GM23338 (cell line): ENCODE results near the gene IER2. TPM values are rescaled to one million over a fixed set of nuclear protein-coding genes. Genes with fewer than 3 reads are reported as not detected.

Source experiments
- ATAC-seq: fragments of 200-7000 bp; cut with Tn5 transposase; 3 replicates; pipeline ENCODE4 v1.9.1; 2020
- DNase-seq: peaks from one replicate; pipeline ENCODE4 v3.0.0-alpha.2; 2015; ENCODE audit warnings: low spot score
- H2AFZ ChIP-seq: fragments of 200-600 bp; sonication (generic); 2 replicates; pipeline ENCODE4 v1.8.0; 2016; ENCODE audit warnings: antibody characterized with exemption, mild to moderate bottlenecking, moderate library complexity
- H3F3A ChIP-seq: fragments of 200-600 bp; sonication (generic); replicated peaks from 2 replicates; pipeline ENCODE4 v1.8.0; 2017; ENCODE audit warnings: antibody characterized with exemption, mixed run types, low read depth
- H3K27ac ChIP-seq: fragments of 200-600 bp; sonication (generic); 2 replicates; pipeline ENCODE4 v1.6.1; 2016; ENCODE audit warnings: low read depth
- H3K27me3 ChIP-seq: fragments of 200-600 bp; sonication (generic); 2 replicates; pipeline ENCODE4 v1.8.0; 2016; ENCODE audit warnings: mild to moderate bottlenecking, mixed run types, moderate library complexity; ENCODE audit not compliant: insufficient read depth
- H3K36me3 ChIP-seq: fragments of 200-600 bp; sonication (generic); 2 replicates; pipeline ENCODE4 v1.8.0; 2016; ENCODE audit warnings: mild to moderate bottlenecking; ENCODE audit not compliant: insufficient read depth
- H3K4me1 ChIP-seq: fragments of 200-600 bp; sonication (generic); 2 replicates; pipeline ENCODE4 v1.8.0; 2016; ENCODE audit warnings: mild to moderate bottlenecking, moderate library complexity; ENCODE audit not compliant: insufficient read depth
- H3K4me2 ChIP-seq: fragments of 200-600 bp; sonication (generic); 2 replicates; pipeline ENCODE4 v1.7.1; 2017; ENCODE audit warnings: mixed run types
- H3K4me3 ChIP-seq: fragments of 200-600 bp; sonication (generic); 2 replicates; pipeline ENCODE4 v1.6.1; 2016; ENCODE audit warnings: mixed run types
- H3K79me2 ChIP-seq: fragments of 200-600 bp; sonication (generic); replicated peaks from 2 replicates; pipeline ENCODE4 v1.8.0; 2017; ENCODE audit warnings: mild to moderate bottlenecking; ENCODE audit not compliant: insufficient read depth
- H3K9me2 ChIP-seq: fragments of 200-600 bp; sonication (generic); 2 replicates; pipeline ENCODE4 v1.8.0; 2017; ENCODE audit not compliant: insufficient read depth
- H4K20me1 ChIP-seq: fragments of 200-600 bp; sonication (generic); replicated peaks from 2 replicates; pipeline ENCODE4 v1.8.0; 2017; ENCODE audit warnings: mild to moderate bottlenecking; ENCODE audit not compliant: insufficient read depth
- H3K27ac Mint-ChIP-seq: 2 replicates; pipeline ENCODE4 v1.8.0; 2020; ENCODE audit warnings: inconsistent platforms, mild to moderate bottlenecking, moderate library complexity, mixed read lengths
- H3K27me3 Mint-ChIP-seq: 3 replicates; pipeline ENCODE4 v1.8.0; 2022; ENCODE audit warnings: low read depth, mild to moderate bottlenecking, moderate library complexity, mixed read lengths, inconsistent platforms; ENCODE audit not compliant: insufficient read depth, poor library complexity
- H3K36me3 Mint-ChIP-seq: 3 replicates; pipeline ENCODE4 v1.8.0; 2021; ENCODE audit warnings: low read depth, mild to moderate bottlenecking, inconsistent platforms, moderate library complexity, mixed read lengths
- H3K4me1 Mint-ChIP-seq: 3 replicates; pipeline ENCODE4 v1.8.0; 2020; ENCODE audit warnings: mild to moderate bottlenecking, inconsistent platforms, mixed read lengths
- H3K4me3 Mint-ChIP-seq: 3 replicates; pipeline ENCODE4 v1.8.0; 2021; ENCODE audit warnings: moderate library complexity, mild to moderate bottlenecking, inconsistent platforms, mixed read lengths
- H3K9me3 Mint-ChIP-seq: 3 replicates; pipeline ENCODE4 v1.8.0; 2020; ENCODE audit warnings: moderate library complexity, mild to moderate bottlenecking, inconsistent platforms, mixed read lengths
- EZH2 ChIP-seq: fragments of 200-600 bp; sonication (generic); IDR thresholded peaks from one replicate; pipeline ENCODE4 v1.8.0; 2017; ENCODE audit warnings: antibody characterized with exemption, mild to moderate bottlenecking, low read depth; ENCODE audit not compliant: unreplicated experiment
- JUNB ChIP-seq: IDR thresholded peaks from one replicate; pipeline ENCODE4 v1.6.1; 2016; ENCODE audit warnings: antibody characterized with exemption; ENCODE audit not compliant: unreplicated experiment
- NANOG ChIP-seq: IDR thresholded peaks from 2 replicates; pipeline ENCODE4 v1.6.1; 2016; ENCODE audit warnings: antibody characterized with exemption, borderline replicate concordance
- POLR2AphosphoS5 ChIP-seq: IDR thresholded peaks from 2 replicates; pipeline ENCODE4 v1.6.1; 2016; ENCODE audit warnings: antibody characterized with exemption, low read depth
- ZNF331 ChIP-seq: fragments of 250-450 bp; sonication (Bioruptor Pico); IDR thresholded peaks from 2 replicates; pipeline ENCODE4 v1.5.0; 2020; ENCODE audit warnings: low read depth, mild to moderate bottlenecking, moderate library complexity
- polyA plus RNA-seq: library from polyadenylated mRNA; unstranded; fragments of >200 nt; fragmentation: Nextera tagmentation; extraction: Ambion mirVana; gene quantifications from 2 replicates; pipeline ENCODE4 v1.2.1, GENCODE V29; 2016
- total RNA-seq: library from RNA; depleted of rRNA; stranded (reverse); fragments of >200 nt; shearing (Covaris generic); gene quantifications from 2 replicates; pipeline ENCODE4 v1.2.3, GENCODE V29; 2014
- TF ChIP-seq, protein P1 (sequence below): IDR thresholded peaks from one replicate; pipeline ENCODE4 v1.6.1; 2018; ENCODE audit warnings: antibody characterized with exemption; ENCODE audit not compliant: unreplicated experiment
- TF ChIP-seq, protein P2 (sequence below), 2 experiments: fragments of 200-600 bp in 1 of 2; sonication (generic) in 1 of 2; conservative IDR thresholded peaks; 2 replicates each; pipeline versions ENCODE4 v1.5.1 to v1.6.1; 2016 to 2017; ENCODE audit warnings: antibody characterized with exemption in 2 of 2, low read depth in 2 of 2, mild to moderate bottlenecking in 2 of 2, moderate library complexity in 1 of 2
- TF ChIP-seq, protein P3 (sequence below): fragments of 250-450 bp; sonication (Bioruptor Pico); IDR thresholded peaks from 2 replicates; pipeline ENCODE4 v1.5.0; 2020; ENCODE audit warnings: mild to moderate bottlenecking, moderate library complexity

Gene IER2
- total and polyA plus RNA-seq, 2 experiments from 2014 or later: 124 to 191 TPM

DNA sequence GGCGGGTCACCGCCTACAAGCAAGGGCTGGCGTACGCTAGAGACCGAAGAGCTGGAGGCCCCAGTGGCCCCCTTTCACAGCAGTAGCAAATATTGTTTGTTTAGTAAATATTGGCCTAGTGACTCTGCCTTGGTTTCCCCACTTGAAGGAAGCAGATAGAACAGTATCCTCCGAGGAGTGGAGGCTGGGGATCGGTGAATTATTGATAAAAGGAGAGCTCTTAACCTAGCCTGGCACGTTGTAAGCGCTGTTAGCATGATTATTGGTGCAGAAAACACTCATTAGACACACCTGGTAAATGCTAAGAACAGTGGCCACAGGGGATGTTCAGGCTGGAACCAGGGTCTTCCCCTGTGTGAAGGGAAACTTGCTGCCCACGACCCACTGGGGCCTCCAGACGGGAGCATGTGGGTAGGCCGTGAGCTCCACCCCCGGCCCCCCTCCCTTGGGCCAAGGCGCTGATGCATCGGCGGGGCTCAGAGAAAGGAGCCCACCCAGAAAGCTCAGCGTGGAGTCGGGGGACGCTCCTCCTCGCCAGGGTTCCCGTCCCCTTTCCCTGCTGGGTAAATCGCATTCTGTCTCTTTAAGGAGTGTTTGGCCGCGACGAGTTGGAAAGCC, 2.3 kb downstream of the IER2 start (continued):
- TF ChIP-seq, protein P1, sequence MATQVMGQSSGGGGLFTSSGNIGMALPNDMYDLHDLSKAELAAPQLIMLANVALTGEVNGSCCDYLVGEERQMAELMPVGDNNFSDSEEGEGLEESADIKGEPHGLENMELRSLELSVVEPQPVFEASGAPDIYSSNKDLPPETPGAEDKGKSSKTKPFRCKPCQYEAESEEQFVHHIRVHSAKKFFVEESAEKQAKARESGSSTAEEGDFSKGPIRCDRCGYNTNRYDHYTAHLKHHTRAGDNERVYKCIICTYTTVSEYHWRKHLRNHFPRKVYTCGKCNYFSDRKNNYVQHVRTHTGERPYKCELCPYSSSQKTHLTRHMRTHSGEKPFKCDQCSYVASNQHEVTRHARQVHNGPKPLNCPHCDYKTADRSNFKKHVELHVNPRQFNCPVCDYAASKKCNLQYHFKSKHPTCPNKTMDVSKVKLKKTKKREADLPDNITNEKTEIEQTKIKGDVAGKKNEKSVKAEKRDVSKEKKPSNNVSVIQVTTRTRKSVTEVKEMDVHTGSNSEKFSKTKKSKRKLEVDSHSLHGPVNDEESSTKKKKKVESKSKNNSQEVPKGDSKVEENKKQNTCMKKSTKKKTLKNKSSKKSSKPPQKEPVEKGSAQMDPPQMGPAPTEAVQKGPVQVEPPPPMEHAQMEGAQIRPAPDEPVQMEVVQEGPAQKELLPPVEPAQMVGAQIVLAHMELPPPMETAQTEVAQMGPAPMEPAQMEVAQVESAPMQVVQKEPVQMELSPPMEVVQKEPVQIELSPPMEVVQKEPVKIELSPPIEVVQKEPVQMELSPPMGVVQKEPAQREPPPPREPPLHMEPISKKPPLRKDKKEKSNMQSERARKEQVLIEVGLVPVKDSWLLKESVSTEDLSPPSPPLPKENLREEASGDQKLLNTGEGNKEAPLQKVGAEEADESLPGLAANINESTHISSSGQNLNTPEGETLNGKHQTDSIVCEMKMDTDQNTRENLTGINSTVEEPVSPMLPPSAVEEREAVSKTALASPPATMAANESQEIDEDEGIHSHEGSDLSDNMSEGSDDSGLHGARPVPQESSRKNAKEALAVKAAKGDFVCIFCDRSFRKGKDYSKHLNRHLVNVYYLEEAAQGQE: no peak
- TF ChIP-seq EZH2 (no peak), JUNB (no peak)
- TF ChIP-seq, protein P2, sequence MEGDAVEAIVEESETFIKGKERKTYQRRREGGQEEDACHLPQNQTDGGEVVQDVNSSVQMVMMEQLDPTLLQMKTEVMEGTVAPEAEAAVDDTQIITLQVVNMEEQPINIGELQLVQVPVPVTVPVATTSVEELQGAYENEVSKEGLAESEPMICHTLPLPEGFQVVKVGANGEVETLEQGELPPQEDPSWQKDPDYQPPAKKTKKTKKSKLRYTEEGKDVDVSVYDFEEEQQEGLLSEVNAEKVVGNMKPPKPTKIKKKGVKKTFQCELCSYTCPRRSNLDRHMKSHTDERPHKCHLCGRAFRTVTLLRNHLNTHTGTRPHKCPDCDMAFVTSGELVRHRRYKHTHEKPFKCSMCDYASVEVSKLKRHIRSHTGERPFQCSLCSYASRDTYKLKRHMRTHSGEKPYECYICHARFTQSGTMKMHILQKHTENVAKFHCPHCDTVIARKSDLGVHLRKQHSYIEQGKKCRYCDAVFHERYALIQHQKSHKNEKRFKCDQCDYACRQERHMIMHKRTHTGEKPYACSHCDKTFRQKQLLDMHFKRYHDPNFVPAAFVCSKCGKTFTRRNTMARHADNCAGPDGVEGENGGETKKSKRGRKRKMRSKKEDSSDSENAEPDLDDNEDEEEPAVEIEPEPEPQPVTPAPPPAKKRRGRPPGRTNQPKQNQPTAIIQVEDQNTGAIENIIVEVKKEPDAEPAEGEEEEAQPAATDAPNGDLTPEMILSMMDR (conservative IDR thresholded peaks at IDR 0.05; ENCODE audit: low read depth in 2 of 2): no peak

DNA sequence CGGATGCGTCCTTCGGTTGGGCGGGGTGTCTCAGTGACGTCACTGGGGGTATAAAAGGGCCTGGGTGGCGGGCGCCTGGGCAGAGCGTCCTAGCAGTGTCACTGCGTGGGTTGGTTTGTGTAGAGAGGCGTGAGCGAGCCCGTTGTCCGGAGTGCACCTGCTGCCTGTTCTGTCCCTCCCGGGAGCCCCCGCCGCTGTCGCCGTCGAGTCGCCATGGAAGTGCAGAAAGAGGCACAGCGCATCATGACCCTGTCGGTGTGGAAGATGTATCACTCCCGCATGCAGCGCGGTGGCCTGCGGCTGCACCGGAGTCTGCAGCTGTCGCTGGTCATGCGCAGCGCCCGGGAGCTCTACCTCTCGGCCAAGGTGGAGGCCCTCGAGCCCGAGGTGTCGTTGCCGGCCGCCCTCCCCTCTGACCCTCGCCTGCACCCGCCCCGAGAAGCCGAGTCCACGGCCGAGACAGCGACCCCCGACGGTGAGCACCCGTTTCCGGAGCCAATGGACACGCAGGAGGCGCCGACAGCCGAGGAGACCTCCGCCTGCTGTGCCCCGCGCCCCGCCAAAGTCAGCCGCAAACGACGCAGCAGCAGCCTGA, 2.9 kb downstream of the IER2 start:
- H4K20me1 ChIP-seq: peaks cover 8% of the 10 kb centered on the region
- Mint-ChIP-seq H3K36me3 (peaks cover 31% of the 10 kb centered on the region), H3K9me3 (peaks cover 23% of the 10 kb centered on the region), H3K4me1 (peaks cover 25% of the 10 kb centered on the region), H3K27me3 (peaks cover 60% of the 10 kb centered on the region), H3K4me3 (peak overlapping the region; percentile 99), H3K27ac (peak overlapping the region; percentile 100)
- H3F3A ChIP-seq: peaks cover 32% of the 10 kb centered on the region
- peaks cover 7% of the 10 kb centered on the region; the same call in 1 of the 2 replicates for H3K36me3 ChIP-seq
- ATAC-seq (peak; percentile 4), DNase-seq (no peak)
- peaks cover 49% of the 10 kb centered on the region for H3K79me2 ChIP-seq
- H3K4me3 ChIP-seq: peak overlapping the region; percentile 100
- peak overlapping the region; percentile 99 for H3K4me2 ChIP-seq
- H3K27ac ChIP-seq: peak overlapping the region; percentile 100; the same call in 1 of the 2 replicates
- no peaks in the 10 kb centered on the region for H3K27me3 ChIP-seq
- H3K9me2 ChIP-seq: no peaks in the 10 kb centered on the region
- H2AFZ ChIP-seq: no peak overlapping the region
- H3K4me1 ChIP-seq: peaks cover 15% of the 10 kb centered on the region
- TF ChIP-seq, protein P3, sequence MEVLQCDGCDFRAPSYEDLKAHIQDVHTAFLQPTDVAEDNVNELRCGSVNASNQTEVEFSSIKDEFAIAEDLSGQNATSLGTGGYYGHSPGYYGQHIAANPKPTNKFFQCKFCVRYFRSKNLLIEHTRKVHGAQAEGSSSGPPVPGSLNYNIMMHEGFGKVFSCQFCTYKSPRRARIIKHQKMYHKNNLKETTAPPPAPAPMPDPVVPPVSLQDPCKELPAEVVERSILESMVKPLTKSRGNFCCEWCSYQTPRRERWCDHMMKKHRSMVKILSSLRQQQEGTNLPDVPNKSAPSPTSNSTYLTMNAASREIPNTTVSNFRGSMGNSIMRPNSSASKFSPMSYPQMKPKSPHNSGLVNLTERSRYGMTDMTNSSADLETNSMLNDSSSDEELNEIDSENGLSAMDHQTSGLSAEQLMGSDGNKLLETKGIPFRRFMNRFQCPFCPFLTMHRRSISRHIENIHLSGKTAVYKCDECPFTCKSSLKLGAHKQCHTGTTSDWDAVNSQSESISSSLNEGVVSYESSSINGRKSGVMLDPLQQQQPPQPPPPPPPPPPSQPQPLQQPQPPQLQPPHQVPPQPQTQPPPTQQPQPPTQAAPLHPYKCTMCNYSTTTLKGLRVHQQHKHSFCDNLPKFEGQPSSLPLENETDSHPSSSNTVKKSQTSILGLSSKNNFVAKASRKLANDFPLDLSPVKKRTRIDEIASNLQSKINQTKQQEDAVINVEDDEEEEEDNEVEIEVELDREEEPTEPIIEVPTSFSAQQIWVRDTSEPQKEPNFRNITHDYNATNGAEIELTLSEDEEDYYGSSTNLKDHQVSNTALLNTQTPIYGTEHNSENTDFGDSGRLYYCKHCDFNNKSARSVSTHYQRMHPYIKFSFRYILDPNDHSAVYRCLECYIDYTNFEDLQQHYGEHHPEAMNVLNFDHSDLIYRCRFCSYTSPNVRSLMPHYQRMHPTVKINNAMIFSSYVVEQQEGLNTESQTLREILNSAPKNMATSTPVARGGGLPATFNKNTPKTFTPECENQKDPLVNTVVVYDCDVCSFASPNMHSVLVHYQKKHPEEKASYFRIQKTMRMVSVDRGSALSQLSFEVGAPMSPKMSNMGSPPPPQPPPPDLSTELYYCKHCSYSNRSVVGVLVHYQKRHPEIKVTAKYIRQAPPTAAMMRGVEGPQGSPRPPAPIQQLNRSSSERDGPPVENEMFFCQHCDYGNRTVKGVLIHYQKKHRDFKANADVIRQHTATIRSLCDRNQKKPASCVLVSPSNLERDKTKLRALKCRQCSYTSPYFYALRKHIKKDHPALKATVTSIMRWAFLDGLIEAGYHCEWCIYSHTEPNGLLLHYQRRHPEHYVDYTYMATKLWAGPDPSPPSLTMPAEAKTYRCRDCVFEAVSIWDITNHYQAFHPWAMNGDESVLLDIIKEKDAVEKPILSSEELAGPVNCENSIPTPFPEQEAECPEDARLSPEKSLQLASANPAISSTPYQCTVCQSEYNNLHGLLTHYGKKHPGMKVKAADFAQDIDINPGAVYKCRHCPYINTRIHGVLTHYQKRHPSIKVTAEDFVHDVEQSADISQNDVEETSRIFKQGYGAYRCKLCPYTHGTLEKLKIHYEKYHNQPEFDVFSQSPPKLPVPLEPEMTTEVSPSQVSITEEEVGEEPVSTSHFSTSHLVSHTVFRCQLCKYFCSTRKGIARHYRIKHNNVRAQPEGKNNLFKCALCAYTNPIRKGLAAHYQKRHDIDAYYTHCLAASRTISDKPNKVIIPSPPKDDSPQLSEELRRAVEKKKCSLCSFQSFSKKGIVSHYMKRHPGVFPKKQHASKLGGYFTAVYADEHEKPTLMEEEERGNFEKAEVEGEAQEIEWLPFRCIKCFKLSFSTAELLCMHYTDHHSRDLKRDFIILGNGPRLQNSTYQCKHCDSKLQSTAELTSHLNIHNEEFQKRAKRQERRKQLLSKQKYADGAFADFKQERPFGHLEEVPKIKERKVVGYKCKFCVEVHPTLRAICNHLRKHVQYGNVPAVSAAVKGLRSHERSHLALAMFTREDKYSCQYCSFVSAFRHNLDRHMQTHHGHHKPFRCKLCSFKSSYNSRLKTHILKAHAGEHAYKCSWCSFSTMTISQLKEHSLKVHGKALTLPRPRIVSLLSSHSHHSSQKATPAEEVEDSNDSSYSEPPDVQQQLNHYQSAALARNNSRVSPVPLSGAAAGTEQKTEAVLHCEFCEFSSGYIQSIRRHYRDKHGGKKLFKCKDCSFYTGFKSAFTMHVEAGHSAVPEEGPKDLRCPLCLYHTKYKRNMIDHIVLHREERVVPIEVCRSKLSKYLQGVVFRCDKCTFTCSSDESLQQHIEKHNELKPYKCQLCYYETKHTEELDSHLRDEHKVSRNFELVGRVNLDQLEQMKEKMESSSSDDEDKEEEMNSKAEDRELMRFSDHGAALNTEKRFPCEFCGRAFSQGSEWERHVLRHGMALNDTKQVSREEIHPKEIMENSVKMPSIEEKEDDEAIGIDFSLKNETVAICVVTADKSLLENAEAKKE (CRISPR knock-in tag): no peak
- TF ChIP-seq, protein P1: peak; percentile 18
- peak; percentile 23 for TF ChIP-seq JUNB
- TF ChIP-seq POLR2AphosphoS5: peak; percentile 100
- no peak for TF ChIP-seq NANOG
- TF ChIP-seq ZNF331 (CRISPR knock-in tag): no peak
